Activated naive CD8-positive, alpha-beta T cell treated with anti-CD3 and anti-CD28 coated beads, Interleukin-2, amount 50 U/mL, for 16 hours (primary cell): ENCODE measurements around the gene GAS6.
"Not testable (repeated sequence)": the region's sequence is repeated elsewhere in the genome, so short reads cannot be mapped to it uniquely, and the experiment has no call there.

Experiments used
- DNase-seq: peaks from one replicate; pipeline ENCODE4 v3.0.0-alpha.2; 2020; ENCODE audit warnings: low read depth, low spot score

GAS6 gene

DNA sequence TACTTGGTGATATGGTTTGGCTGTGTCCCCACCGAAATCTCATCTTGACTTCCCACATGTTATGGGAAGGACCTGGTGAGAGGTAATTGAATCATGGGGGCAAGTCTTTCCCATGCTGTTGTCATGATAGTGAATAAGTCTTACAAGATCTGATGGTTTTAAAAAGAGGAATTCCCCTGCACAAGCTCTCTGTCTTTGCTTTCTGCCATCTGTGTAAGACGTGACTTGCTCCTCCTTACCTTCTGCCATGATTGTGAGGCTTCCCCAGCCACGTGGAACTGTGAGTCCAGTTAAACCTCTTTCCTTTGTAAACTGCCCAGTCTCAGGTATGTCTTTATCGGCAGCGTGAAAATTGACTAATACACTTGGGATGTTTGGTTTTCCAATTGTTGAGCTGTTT, 4.0 kb upstream of the GAS6 start:
- not testable (repeated sequence) for DNase-seq

- DNase-seq, result no peak
Observed at GRCh38 chr13:113865427-113865826, 1.6 kb upstream of the GAS6 start.

DNA sequence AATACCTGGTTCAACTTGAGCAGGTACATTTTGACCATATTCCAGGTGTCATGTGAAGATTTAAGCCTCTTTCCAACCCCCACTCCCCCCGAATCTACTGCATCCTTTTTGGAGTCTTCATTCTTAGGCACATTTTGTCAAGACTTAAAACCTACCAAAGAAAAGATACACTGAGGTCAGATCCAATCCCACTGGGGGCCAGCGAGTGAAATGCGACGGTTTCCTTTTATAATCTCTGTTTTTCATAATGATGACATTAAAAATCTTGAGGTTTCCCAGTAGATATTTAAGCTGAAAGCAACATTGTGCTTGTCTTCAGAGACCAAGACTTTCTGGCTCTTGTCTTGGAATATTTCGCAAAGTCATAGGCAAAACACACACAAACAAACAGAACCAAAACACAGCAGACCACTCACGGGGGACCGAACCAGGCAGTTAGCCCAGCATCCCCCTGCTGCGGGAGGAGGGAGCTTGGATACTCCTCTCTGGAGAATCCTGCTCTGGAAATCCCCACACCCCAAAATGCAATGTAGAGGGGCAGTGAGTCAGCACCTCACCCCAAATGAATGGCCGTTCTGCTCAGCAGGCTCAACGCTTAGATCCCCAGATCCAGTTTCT, 506 bp upstream of the GAS6 start:
- DNase-seq, result no peak

DNA sequence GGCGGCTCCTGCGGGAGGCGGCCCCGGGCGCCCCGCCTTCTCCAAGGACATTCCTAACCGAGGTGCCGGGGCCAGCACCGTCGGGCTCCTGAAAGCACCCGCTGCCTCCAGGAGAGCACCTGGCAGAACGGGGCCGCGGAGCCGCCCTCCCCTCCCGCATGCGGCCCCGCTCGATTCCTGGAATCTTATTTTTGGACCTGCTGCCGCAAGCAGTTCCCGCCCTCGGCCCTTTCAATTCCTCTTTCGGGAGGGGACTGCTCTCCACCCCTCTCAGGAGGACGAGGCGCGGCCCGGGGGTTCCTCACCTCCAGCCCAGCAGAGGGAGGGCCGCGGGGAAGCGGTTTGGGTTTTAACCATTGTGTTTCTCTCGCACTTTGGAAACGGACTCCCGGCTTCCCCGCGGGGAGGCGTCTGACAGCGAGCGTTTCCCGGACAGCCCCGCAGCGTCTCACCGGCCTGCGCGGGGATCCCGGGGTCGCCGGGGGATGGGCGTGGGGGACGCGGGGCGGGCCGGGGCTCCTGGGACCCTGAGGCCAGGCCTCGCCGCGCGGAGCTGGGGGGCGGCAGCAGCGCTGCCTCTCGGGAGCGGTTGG, 849 bp downstream of the GAS6 start:
- no peak for DNase-seq

DNA sequence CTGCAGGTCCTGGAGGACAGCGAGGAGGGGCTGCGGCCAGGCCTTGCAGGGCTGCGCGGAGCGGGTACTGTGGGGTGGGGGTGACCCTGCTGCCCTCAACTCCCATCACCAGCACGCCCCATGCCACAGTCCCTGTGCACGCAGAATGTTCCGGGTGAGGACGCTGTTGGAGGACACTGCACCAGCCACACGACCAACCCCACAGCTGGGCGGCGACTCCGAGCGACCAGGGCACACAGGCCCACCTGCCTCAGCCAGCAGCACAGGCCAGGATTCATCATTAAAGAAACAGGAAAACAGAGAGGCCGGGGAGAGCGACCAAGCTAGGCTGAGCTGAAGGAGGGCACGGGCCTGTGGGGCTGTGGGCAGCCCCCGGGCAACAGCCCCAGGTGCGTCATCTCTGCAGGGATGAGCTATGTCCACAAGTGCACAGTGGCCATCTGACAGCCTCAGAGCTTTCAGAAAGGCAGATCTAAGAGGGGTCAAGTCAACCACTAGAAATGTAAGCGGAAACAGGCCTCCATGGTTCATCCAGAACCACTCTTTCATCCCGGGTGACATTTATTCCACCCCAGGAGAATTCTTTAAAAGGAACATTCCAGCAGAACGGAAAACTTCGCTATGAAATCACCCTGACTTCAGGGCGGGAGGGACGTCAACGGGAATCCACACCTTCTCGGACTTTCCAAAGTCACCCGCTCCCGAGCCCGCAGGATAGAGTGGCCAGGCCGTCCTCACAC, 1.5 kb downstream of the GAS6 start:
- DNase-seq, result no peak

DNA sequence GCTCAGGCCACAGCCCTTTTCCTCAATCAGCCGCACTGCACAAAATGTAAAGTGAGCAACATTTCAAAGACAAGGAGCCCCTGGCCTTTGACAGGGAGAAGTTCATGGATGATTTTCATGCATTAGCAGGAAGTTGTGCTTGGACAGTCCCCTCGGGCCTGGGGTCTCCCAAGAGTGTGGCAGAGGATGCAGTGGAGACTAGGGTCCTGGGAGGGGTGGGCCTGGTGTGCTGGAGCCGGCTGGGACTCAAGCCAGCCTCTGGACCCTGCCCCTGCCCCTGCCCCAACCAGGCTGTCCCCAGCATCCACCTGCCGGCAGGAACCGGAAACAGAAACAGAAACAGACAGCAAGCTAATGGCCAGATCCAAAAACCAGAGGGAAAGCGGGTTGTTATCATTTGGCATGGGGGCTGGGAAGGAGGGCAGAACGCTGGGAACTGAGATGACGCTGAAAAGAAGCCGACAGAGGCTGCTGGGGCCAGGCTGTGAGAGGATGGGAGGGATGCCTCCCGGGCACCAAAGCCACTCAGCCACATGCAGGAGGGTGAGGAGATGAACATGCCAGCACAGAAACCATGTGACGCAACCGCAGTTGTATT, 2.3 kb downstream of the GAS6 start:
- DNase-seq, result no peak

DNA sequence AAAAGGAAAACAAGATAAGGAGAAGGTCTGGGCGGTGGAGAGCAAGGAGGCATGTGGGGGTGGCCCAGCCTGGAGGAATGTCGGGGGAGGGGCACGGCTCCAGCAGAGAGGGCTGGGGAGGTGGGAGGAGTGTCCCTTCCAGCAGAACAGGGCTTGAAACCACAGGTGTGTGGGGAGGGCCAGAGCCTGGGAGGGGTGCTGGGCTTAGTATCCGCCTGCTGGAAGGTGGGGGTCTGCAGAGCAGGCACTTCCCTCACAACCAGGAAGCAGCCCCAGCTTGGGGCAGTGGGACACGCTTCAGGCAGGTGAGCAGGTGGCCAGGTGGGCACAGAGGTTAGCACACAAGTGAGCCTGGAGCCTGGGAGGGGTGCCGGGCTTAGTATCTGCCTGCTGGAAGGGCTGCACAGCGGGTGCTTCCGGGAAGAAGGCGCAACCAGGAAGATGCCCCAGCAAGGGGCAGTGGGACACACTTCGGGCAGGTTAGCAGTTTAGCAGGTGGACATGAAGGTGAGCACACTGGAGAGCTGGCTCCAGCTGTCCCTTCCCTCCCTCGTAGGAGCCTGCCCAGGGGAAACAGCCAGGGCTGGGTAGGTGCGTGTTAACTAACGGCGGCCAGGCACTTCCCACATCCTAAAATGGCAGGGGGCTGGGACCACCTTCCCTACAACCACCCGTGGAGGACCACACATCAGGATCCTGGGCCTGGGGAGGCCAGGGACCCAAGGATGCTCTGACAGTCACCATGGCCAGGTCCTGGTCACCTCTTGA, 3.0 kb downstream of the GAS6 start:
- no peak for DNase-seq

DNA sequence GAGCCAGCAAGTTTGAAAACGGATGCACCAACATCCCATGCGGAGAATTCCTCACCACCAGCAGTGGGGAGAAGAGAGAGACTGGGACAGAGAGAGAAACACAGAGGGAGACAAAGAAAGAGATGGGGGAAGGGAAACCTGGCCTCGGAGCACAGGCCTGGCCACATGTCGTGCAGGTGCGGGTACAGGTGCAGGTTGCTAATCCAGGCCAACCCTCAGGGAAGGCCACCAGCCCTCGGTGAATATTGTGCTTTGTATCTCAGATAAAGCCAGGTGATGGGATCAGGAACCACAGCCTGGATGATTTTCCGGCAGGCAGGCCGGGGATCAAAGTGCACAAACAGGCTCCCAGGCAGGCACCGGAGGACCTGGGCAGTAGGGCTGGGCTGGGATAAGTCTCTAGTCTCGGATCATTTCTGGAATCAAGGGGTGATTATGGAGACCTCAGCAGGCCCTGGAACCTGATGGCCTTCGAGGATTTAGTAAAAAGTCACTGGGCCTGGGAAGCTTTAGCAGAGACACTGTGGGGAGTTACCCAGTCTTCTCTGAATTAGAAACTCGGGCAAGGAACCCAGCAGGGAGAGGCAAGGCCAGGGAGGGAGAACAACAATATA, 3.7 kb downstream of the GAS6 start:
- DNase-seq, result no peak

GRCh38 chr13:113859311-113860050, 4.4 kb downstream of the GAS6 start:
- no peak for DNase-seq

GRCh38 chr13:113857531-113858195, 6.2 kb downstream of the GAS6 start:
- no peak for DNase-seq

DNA sequence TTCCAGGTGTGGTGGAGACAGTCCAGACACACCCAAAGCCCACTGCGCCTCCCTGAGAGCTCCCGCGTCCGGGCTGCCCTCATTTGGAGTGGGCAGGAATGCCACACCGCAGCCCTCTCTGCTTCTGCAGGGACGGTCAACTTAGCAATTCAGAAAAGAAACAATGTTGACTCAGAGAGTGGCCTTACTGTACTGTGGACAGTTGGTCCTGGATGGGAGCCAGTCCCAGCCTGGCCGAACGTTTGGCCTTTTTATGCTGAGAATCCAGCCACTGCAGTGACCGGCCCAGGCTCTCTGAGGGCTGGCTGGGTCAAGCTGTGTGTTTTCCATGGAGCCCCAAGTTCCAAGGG, 7.2 kb downstream of the GAS6 start:
- no peak for DNase-seq

DNA sequence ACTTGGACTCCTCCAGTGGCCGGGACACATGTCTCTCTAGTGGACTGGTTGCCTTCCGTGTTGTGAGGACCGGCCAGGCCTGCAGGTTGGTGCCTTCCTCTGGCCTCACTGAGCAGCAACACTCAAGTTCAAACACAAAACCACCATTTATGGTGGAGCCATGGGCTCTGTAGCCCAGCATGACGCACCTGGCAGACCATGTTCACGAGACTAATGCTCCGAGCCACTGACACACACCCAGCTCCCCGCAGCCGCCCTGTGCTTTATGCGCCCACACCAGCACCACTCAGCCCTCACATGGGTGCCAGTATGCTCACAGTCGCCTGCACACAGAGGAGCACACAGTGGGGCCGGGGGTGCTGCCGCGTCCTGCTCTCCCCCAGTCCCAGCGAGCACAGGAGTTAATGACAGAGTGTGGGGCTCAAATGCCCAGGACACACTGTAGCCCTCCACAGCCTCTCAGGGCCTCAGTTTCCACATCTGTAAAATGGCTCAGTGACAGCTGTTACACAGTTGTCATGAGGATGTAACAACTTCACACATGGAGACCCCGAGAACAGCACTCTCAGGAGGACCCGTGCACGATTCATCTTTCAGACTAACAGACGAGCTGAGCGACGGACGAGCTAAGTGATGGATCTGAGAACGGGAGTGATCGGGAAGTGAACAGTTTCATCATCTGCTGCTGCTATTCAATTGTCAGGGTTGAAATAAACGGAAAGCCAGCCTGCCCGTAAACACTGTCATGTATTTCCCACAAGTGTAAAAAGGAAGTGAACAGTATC, 7.8 kb downstream of the GAS6 start:
- DNase-seq, result no peak

GRCh38 chr13:113855012-113855921, 8.6 kb downstream of the GAS6 start:
- no peak for DNase-seq

DNA sequence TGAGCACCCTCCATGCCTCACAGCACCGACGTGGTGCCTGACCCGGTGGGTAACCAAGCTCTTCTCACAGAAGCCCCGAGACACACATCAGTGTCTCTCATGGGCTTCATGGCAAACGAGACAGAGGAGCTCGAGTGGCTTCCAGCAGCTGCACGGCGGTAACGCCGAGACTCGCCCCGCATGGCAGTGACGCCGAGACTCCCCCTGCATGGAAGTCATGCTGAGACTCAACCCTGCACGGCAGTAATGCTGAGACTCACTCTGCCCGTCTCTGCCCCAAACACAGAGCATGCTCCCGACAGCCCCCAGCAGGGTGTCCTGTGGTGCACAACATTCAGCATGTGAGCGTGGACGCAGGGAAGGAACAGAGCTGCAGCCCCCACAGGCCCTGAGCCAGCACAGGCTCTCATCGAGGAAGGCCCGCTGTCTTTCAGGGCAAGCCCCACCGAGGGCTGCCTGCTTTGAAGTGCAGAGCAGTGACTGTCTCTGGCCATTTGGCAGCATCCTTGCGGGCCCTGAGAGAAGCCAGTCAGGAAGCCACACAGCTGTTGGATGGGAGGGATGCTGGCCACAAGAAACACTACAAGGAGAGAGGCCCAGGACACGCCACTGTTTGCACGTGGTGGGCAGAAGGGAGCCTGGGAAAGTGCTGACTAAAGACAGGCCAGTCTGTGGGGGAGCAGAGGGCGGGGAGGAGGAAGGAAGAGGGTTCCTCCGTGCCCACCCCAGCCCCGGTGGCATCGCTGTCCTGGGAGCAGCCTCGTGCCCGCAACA, 9.5 kb downstream of the GAS6 start:
- no peak for DNase-seq

DNA sequence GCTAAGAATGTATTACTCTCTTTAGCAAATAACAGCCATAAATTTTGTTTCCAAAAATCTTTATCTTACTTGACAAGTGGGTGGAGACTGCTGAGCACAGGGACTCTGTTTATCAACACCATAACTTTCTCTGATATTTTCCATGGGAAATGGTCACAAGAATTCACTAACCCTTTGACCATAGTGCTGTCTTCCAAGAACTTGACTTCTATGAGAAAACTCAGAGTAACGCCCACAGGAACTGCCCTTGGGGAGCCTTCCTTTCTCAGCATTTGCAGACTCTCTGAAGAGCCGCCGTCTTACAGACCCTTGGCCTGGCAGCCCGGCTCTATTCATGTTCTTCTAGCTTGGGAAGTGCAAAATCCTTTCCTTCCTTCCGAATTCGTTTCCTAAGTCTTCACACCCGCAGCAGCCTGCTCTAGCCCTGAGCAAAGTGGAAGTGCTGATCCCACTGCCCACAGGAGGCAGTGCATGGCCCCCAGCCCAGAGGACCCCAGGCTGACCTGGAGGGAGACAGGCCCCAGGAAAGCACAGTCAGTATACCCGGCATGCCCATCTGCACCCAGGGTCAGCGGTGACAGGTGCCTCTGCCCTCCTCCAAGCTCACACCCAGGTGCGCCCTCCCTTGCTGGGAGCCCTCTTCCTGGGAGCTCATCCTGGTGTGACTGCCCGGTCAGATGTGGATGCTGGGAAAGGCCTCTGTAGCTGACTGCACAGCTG, 10.2 kb downstream of the GAS6 start:
- no peak for DNase-seq

DNA sequence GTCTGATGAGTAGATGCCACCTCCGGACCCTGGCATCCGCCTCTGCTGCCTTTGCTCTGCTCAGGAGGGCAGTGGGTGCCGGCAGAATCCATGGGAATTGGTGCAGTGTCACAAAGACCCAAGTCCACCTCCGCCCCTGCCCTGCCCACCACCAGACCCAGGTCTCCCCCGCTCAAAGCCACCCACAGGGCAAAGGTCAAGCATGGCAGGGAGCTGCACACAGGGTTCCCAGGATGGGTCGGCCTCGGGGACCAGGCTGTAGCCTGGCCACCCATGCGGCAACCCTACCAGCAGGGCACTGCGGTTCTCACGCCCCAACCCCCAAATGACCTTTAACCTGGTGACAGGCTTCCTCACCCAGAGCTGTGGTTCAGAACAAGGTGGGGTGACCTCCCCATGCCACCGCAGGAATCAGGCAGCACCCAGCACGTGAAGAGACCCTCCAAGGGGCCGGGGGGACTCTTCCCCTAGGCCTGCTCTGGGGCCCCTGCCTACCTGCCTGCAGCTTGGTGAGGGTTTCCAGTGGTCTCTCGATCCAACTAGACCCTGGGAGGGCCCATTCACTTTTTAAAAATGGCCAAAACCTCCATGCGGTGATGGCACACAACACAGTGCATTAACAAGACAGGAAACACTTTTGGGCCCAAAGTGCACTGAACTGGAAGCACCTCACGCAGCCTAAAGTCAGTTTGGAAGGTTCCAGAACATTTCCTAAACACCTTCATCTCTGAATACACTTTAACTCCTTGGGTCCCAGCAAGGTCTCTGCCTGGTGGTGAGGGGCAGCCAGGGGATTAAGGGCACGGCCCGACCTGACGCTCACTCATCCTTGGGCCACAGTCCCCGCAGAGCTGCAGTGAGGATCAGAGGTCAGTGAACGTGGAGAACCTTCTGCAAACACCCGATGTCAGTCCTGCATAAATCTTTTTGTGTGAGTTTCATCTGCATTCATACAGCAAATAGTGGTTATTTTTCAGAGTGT, 11.0 kb downstream of the GAS6 start:
- no peak for DNase-seq
